SK-N-SH (cell line): Measurements from ENCODE around the gene R3HDM2. TPM values are rescaled to one million over a fixed set of nuclear protein-coding genes. Genes with fewer than 3 reads are reported as not detected.

Experiments used
- CTCF ChIA-PET: fragments of 300-600, 350-600 bp; formaldehyde crosslinking; extraction: SDS; loops from one replicate; lab custom pipeline; 2021; lab: Yijun Ruan, JAX
- POLR2A ChIA-PET: fragments of 350-600 bp; sonication (Branson Sonifier 250); formaldehyde crosslinking; extraction: SDS; loops from one replicate; lab custom pipeline; 2020; ENCODE audit warnings: antibody characterized with exemption, inconsistent platforms; lab: Yijun Ruan, JAX
- DNase-seq: peaks from one replicate; pipeline ENCODE4 v3.0.0; 2012
- H2AFZ ChIP-seq: fragments of 200-600 bp; sonication (generic); 2 replicates; pipeline ENCODE4 v1.8.1; 2016; ENCODE audit warnings: antibody characterized with exemption, mild to moderate bottlenecking, low read depth
- H3F3A ChIP-seq: fragments of 200-600 bp; sonication (generic); replicated peaks from 2 replicates; pipeline ENCODE3; 2016; ENCODE audit warnings: antibody characterized with exemption, mild to moderate bottlenecking; ENCODE audit not compliant: insufficient read depth
- H3K27ac ChIP-seq, 2 experiments: fragments of 200-500 bp in 1 of 2; fragments of 200-600 bp in 1 of 2; sonication (Bioruptor generic) in 1 of 2; sonication (generic), shearing (Covaris generic) in 1 of 2; 2 replicates each; pipeline versions ENCODE4 v1.5.1 to v1.6.1; 2014 to 2016; ENCODE audit warnings: low read depth in 2 of 2, inconsistent platforms in 1 of 2, low read length in 1 of 2, mild to moderate bottlenecking in 1 of 2, mixed read lengths in 1 of 2
- H3K27me3 ChIP-seq: fragments of 200-600 bp; sonication (generic), shearing (Covaris generic); 2 replicates; pipeline ENCODE4 v1.6.1; 2016; ENCODE audit warnings: mixed run types; ENCODE audit not compliant: insufficient read depth
- H3K36me3 ChIP-seq, 2 experiments: fragments of 200-500 bp in 1 of 2; fragments of 200-600 bp in 1 of 2; sonication (Bioruptor generic) in 1 of 2; sonication (generic) in 1 of 2; replicated peaks in 1 of 2; 2 replicates each; pipeline versions ENCODE3 to v1.5.1; 2014 to 2016; ENCODE audit warnings: low read length in 1 of 2, mild to moderate bottlenecking in 1 of 2; ENCODE audit not compliant: insufficient read depth in 2 of 2, control insufficient read depth in 1 of 2
- H3K4me1 ChIP-seq, 2 experiments: fragments of 200-500 bp in 1 of 2; fragments of 200-600 bp in 1 of 2; sonication (Bioruptor generic) in 1 of 2; sonication (generic), shearing (Covaris generic) in 1 of 2; 2 replicates each; pipeline versions ENCODE4 v1.5.1 to v1.6.1; 2014 to 2016; ENCODE audit warnings: low read depth in 1 of 2, low read length in 1 of 2, mixed run types in 1 of 2; ENCODE audit not compliant: insufficient read depth in 2 of 2, control insufficient read depth in 1 of 2
- H3K4me2 ChIP-seq: fragments of 200-600 bp; sonication (generic), shearing (Covaris generic); 2 replicates; pipeline ENCODE4 v1.6.1; 2017; ENCODE audit warnings: mixed run types
- H3K4me3 ChIP-seq, 2 experiments: fragments of 200-500 bp in 1 of 2; fragments of 200-600 bp in 1 of 2; sonication (Bioruptor generic) in 1 of 2; sonication (generic), shearing (Covaris generic) in 1 of 2; 2 replicates each; pipeline versions ENCODE4 v1.5.1 to v1.8.1; 2014 to 2016; ENCODE audit warnings: low read depth in 2 of 2, inconsistent platforms in 1 of 2, low read length in 1 of 2, mild to moderate bottlenecking in 1 of 2, mixed read lengths in 1 of 2, moderate library complexity in 1 of 2
- H3K79me2 ChIP-seq: fragments of 200-600 bp; sonication (generic); 2 replicates; pipeline ENCODE4 v1.8.1; 2017; ENCODE audit warnings: mild to moderate bottlenecking; ENCODE audit not compliant: insufficient read depth
- H3K9ac ChIP-seq: fragments of 200-600 bp; sonication (generic); 2 replicates; pipeline ENCODE4 v1.6.1; 2017; ENCODE audit warnings: mixed run types
- H3K9me2 ChIP-seq: fragments of 200-600 bp; sonication (generic); 2 replicates; pipeline ENCODE4 v1.6.1; 2017; ENCODE audit warnings: mixed run types
- H3K9me3 ChIP-seq: fragments of 200-600 bp; sonication (generic); 2 replicates; pipeline ENCODE4 v1.6.1; 2017; ENCODE audit warnings: mixed run types, mild to moderate bottlenecking, moderate library complexity
- H4K20me1 ChIP-seq: fragments of 200-600 bp; sonication (generic); 2 replicates; pipeline ENCODE4 v1.6.1; 2017; ENCODE audit warnings: mild to moderate bottlenecking, mixed run types; ENCODE audit not compliant: insufficient read depth
- CHD2 ChIP-seq: fragments of 150-350 bp; IDR thresholded peaks from 2 replicates; pipeline ENCODE4 v1.6.1; 2018; ENCODE audit warnings: low read length; ENCODE audit not compliant: partially characterized antibody
- EP300 ChIP-seq, 2 experiments: IDR thresholded peaks; 2 replicates each; pipeline versions ENCODE4 v1.4.0 to v1.6.1; 2012; ENCODE audit warnings: borderline replicate concordance in 1 of 2, low read depth in 1 of 2, low read length in 1 of 2
- EZH2phosphoT487 ChIP-seq: fragments of 200-600 bp; sonication (generic); IDR thresholded peaks from 2 replicates; pipeline ENCODE4 v1.6.1; 2017; ENCODE audit warnings: low read depth, mixed run types, mild to moderate bottlenecking, antibody characterized with exemption, moderate library complexity, borderline replicate concordance
- FOXJ3 ChIP-seq: sonication (generic); formaldehyde crosslinking; IDR thresholded peaks from 2 replicates; pipeline ENCODE4 v1.5.1; 2020; ENCODE audit warnings: mild to moderate bottlenecking, missing genetic modification reagents
- FOXM1 ChIP-seq: IDR thresholded peaks from 2 replicates; pipeline ENCODE4 v1.4.0; 2012; ENCODE audit warnings: low read depth, mild to moderate bottlenecking
- GABPA ChIP-seq: IDR thresholded peaks from 2 replicates; pipeline ENCODE4 v1.4.0; 2012; ENCODE audit warnings: low read depth, mild to moderate bottlenecking
- GATA2 ChIP-seq: sonication (generic); formaldehyde crosslinking; IDR thresholded peaks from 2 replicates; pipeline ENCODE4 v1.5.0; 2020; ENCODE audit warnings: mild to moderate bottlenecking, missing genetic modification reagents
- MEF2A ChIP-seq: IDR thresholded peaks from 2 replicates; pipeline ENCODE4 v1.4.0; 2012; ENCODE audit warnings: low read depth, borderline replicate concordance
- MXI1 ChIP-seq: IDR thresholded peaks from 2 replicates; pipeline ENCODE4 v1.6.1; 2012; ENCODE audit warnings: mild to moderate bottlenecking, low read depth, low read length, improper control_type of control experiment
- NRF1 ChIP-seq: IDR thresholded peaks from 2 replicates; pipeline ENCODE4 v1.6.1; 2012; ENCODE audit warnings: low read depth, mild to moderate bottlenecking, low read length
- PBX3 ChIP-seq: IDR thresholded peaks from 2 replicates; pipeline ENCODE4; 2012
- POLR2AphosphoS5 ChIP-seq: IDR thresholded peaks from 2 replicates; pipeline ENCODE4 v1.6.1; 2012; ENCODE audit warnings: low read depth, low read length
- RCOR1 ChIP-seq: fragments of 150-350 bp; IDR thresholded peaks from 2 replicates; pipeline ENCODE4 v1.6.1; 2017; ENCODE audit warnings: antibody characterized with exemption, low read length
- WGBS: methylation state at CpG from one replicate; pipeline ENCODE4 v1.1.6; 2017; ENCODE audit warnings: low lambda C conversion rate; 5-methylcytosine and 5-hydroxymethylcytosine counted together
- polyA plus RNA-seq, 3 experiments: library from polyadenylated mRNA; depleted of rRNA; stranded (reverse); fragments of >200 nt; gene quantifications; 2 replicates each; pipeline ENCODE4 v1.2.3, GENCODE V29; 2012
- TF ChIP-seq, protein P1 (sequence below): IDR thresholded peaks from 2 replicates; pipeline ENCODE4 v1.6.1; 2012; ENCODE audit warnings: mild to moderate bottlenecking, low read depth, low read length, moderate library complexity
- TF ChIP-seq, protein P2 (sequence below): fragments of 150-350 bp; IDR thresholded peaks from 2 replicates; pipeline ENCODE4 v1.6.1; 2017; ENCODE audit warnings: antibody characterized with exemption, low read length, low read depth, borderline replicate concordance
- TF ChIP-seq, protein P3 (sequence below): fragments of 200-600 bp; sonication (generic); IDR thresholded peaks from 2 replicates; pipeline ENCODE4 v1.6.1; 2017; ENCODE audit warnings: antibody characterized with exemption, mild to moderate bottlenecking, moderate library complexity

The R3HDM2 gene
- polyA plus RNA-seq, 1 of the 3 experiments (the other 2 are of a cell fraction), result 23.1 TPM

DNA sequence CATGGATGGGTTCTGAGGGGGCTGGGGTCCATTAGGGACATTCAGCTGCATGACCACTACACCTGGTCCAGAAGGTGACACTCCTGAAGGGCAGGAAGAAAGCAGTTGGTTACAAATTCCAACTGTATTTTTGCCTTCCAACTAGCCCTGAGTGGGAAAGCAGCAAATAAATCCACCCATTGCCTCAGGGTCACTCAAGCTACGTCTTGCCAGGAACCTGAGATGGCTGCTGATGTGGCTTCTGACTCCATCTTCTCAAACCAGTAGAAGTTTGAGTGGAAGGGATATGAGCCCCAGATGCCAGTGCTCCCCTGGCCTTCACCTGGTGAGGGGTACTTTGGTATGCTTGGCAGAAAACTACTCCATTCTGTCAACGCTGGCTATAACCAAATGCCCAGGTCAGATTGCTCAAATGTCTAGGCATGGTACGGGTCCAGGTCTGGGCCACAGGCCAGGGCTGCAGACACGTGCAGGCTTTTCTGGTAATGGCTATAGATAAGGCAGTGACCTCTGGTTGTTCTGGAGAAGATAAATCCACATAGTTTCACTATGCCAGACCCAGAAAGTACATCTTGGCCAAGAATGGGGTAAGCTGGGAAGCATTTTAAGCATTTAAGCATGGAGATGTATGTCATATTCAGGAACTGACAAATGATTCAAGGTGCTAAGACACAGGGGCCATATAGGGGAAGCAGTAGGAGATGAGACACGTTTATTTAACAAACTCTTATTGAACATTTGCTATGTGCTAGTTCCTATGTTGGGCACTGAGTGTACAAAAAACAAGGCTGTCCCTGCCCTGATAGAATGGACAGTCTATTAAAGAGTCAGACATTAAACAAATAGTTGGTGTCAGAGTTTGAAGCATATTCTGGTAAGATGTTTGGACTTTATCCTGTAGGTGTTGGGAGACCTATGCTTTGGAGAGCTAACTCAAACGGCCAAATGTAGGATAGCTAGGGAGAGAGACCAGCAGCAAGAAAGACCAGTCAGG lies 171.6 kb downstream of the R3HDM2 start:
- no peak overlapping the region for H3K4me2 ChIP-seq
- POLR2A ChIA-PET, result no interaction called here
- no peaks in the 10 kb centered on the region for H3K79me2 ChIP-seq
- peaks cover 0 to 11% of the 10 kb centered on the region in 2 experiments; a peak in 1 of 4 replicates for H3K4me1 ChIP-seq
- no peak for DNase-seq
- H3K9me2 ChIP-seq, result no peaks in the 10 kb centered on the region
- 77% methylated on average over 6 of the region's 6 CpGs for WGBS
- no peak for TF ChIP-seq NRF1
- peak; percentile 46; the same call in 1 of the 2 replicates for TF ChIP-seq MXI1
- peak; percentile 79 for TF ChIP-seq RCOR1
- CTCF ChIA-PET, result interaction anchor here (1.0 to 9.9 kb wide), 10 partner anchors 9 to 204 kb away, joined by 3 to 141 read pairs (median 10); partner anchors contain the start of genes INHBE and STAC3
- H3K9ac ChIP-seq, result no peak overlapping the region
- H3K9me3 ChIP-seq, result no peaks in the 10 kb centered on the region
- no peak overlapping the region for H3K4me3 ChIP-seq
- no peak overlapping the region for H2AFZ ChIP-seq
- H3K27ac ChIP-seq, result no peak overlapping the region
- no peaks in the 10 kb centered on the region for H3K27me3 ChIP-seq
- H3F3A ChIP-seq, result no peaks in the 10 kb centered on the region
- peaks cover 38 to 47% of the 10 kb centered on the region in 2 experiments for H3K36me3 ChIP-seq
- no peaks in the 10 kb centered on the region for H4K20me1 ChIP-seq

DNA sequence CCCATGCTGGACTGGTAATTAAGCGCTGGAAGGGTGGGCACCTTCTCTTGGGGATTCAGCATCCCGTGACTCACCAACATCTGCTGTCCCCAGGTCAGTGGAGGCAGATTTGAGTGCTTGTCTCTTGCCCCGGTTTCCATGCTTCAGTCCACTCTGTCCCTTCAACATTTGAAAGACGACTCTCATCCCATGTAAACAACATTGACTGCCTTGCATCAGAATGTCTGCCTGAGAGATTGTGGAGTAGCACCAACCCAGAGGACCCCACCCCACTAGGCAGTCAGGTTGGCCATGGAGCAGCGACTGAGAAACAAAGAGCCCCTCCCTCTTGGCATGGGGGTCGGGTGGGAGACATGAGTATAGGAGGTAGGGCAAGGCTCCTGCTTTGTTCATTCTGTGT lies 174.9 kb downstream of the R3HDM2 start:
- Histone ChIP-seq H3K36me3 (peaks cover 31 to 38% of the 10 kb centered on the region in 2 experiments), H4K20me1 (no peaks in the 10 kb centered on the region), H3K9me2 (no peaks in the 10 kb centered on the region), H3K4me2 (no peak overlapping the region), H3K27me3 (no peaks in the 10 kb centered on the region), H3K27ac (no peak overlapping the region), H3F3A (no peaks in the 10 kb centered on the region), H3K4me1 (peaks cover 0 to 6% of the 10 kb centered on the region in 2 experiments; a peak in 1 of 4 replicates), H3K9me3 (no peaks in the 10 kb centered on the region), H2AFZ (no peak overlapping the region), H3K9ac (no peak overlapping the region), H3K4me3 (no peak overlapping the region), H3K79me2 (no peaks in the 10 kb centered on the region)
- TF ChIP-seq FOXJ3 (CRISPR knock-in tag), result no peak
- TF ChIP-seq, protein P1, sequence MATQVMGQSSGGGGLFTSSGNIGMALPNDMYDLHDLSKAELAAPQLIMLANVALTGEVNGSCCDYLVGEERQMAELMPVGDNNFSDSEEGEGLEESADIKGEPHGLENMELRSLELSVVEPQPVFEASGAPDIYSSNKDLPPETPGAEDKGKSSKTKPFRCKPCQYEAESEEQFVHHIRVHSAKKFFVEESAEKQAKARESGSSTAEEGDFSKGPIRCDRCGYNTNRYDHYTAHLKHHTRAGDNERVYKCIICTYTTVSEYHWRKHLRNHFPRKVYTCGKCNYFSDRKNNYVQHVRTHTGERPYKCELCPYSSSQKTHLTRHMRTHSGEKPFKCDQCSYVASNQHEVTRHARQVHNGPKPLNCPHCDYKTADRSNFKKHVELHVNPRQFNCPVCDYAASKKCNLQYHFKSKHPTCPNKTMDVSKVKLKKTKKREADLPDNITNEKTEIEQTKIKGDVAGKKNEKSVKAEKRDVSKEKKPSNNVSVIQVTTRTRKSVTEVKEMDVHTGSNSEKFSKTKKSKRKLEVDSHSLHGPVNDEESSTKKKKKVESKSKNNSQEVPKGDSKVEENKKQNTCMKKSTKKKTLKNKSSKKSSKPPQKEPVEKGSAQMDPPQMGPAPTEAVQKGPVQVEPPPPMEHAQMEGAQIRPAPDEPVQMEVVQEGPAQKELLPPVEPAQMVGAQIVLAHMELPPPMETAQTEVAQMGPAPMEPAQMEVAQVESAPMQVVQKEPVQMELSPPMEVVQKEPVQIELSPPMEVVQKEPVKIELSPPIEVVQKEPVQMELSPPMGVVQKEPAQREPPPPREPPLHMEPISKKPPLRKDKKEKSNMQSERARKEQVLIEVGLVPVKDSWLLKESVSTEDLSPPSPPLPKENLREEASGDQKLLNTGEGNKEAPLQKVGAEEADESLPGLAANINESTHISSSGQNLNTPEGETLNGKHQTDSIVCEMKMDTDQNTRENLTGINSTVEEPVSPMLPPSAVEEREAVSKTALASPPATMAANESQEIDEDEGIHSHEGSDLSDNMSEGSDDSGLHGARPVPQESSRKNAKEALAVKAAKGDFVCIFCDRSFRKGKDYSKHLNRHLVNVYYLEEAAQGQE, result no peak
- TF ChIP-seq EZH2phosphoT487, result no peak
- no peak for TF ChIP-seq MEF2A
- TF ChIP-seq PBX3, result no peak
- no peak for TF ChIP-seq CHD2
- TF ChIP-seq, protein P2, sequence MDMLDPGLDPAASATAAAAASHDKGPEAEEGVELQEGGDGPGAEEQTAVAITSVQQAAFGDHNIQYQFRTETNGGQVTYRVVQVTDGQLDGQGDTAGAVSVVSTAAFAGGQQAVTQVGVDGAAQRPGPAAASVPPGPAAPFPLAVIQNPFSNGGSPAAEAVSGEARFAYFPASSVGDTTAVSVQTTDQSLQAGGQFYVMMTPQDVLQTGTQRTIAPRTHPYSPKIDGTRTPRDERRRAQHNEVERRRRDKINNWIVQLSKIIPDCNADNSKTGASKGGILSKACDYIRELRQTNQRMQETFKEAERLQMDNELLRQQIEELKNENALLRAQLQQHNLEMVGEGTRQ, result no peak
- no peak for TF ChIP-seq FOXM1
- TF ChIP-seq GABPA, result no peak
- no peak for TF ChIP-seq EP300 (IDR thresholded peaks at IDR 0.05; ENCODE audit: borderline replicate concordance in 1 of 2, low read depth in 1 of 2, low read length in 1 of 2)
- no peak for TF ChIP-seq POLR2AphosphoS5
- TF ChIP-seq, protein P3, sequence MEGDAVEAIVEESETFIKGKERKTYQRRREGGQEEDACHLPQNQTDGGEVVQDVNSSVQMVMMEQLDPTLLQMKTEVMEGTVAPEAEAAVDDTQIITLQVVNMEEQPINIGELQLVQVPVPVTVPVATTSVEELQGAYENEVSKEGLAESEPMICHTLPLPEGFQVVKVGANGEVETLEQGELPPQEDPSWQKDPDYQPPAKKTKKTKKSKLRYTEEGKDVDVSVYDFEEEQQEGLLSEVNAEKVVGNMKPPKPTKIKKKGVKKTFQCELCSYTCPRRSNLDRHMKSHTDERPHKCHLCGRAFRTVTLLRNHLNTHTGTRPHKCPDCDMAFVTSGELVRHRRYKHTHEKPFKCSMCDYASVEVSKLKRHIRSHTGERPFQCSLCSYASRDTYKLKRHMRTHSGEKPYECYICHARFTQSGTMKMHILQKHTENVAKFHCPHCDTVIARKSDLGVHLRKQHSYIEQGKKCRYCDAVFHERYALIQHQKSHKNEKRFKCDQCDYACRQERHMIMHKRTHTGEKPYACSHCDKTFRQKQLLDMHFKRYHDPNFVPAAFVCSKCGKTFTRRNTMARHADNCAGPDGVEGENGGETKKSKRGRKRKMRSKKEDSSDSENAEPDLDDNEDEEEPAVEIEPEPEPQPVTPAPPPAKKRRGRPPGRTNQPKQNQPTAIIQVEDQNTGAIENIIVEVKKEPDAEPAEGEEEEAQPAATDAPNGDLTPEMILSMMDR, result no peak
- TF ChIP-seq GATA2 (CRISPR knock-in tag), result no peak
- no peak for DNase-seq
- 92% methylated on average over 6 of the region's 6 CpGs for WGBS
- ChIA-PET CTCF (interaction anchor here (1.7 to 10.7 kb wide), 2 partner anchors 15 to 197 kb away, joined by 6 to 103 read pairs; no protein-coding TSS in a partner anchor), POLR2A (no interaction called here)
